Immature natural killer cell (primary cell): ENCODE data around the gene JPH3. TPM values are rescaled to one million over a fixed set of nuclear protein-coding genes. Genes with fewer than 3 reads are reported as not detected.
"Not testable (repeated sequence)": the region's sequence is repeated elsewhere in the genome, so short reads cannot be mapped to it uniquely, and the experiment has no call there.

ENCODE experiments used
- DNase-seq, 3 donors: peaks; one replicate each; pipeline ENCODE4 v3.0.0; 2022; ENCODE audit warnings: mixed read lengths in 1 of 3
- H3K27ac Mint-ChIP-seq, 6 donors: one replicate each; pipeline ENCODE4 v1.8.0; 2020; ENCODE audit warnings: mixed read lengths in 6 of 6, mild to moderate bottlenecking in 5 of 6, inconsistent platforms in 4 of 6, moderate library complexity in 3 of 6
- H3K27me3 Mint-ChIP-seq, 3 donors: one replicate each; pipeline ENCODE4 v1.8.0; 2020 to 2021; ENCODE audit warnings: low read depth in 3 of 3, mild to moderate bottlenecking in 3 of 3, mixed read lengths in 3 of 3, moderate library complexity in 3 of 3, inconsistent platforms in 1 of 3
- H3K36me3 Mint-ChIP-seq, 3 donors: one replicate each; pipeline ENCODE4 v1.8.0; 2020; ENCODE audit warnings: mixed read lengths in 3 of 3, inconsistent platforms in 2 of 3, mild to moderate bottlenecking in 2 of 3
- H3K4me1 Mint-ChIP-seq, 2 donors: one replicate each; pipeline ENCODE4 v1.8.0; 2020; ENCODE audit warnings: inconsistent platforms in 2 of 2, mild to moderate bottlenecking in 2 of 2, mixed read lengths in 2 of 2, moderate library complexity in 1 of 2
- H3K4me3 Mint-ChIP-seq, 5 donors: one replicate each; pipeline ENCODE4 v1.8.0; 2020; ENCODE audit warnings: mild to moderate bottlenecking in 5 of 5, mixed read lengths in 5 of 5, inconsistent platforms in 3 of 5, moderate library complexity in 3 of 5
- H3K9me3 Mint-ChIP-seq, 6 donors: one replicate each; pipeline ENCODE4 v1.8.0; 2020; ENCODE audit warnings: mild to moderate bottlenecking in 6 of 6, mixed read lengths in 6 of 6, inconsistent platforms in 4 of 6, moderate library complexity in 3 of 6
- polyA plus RNA-seq, 3 donors: library from polyadenylated mRNA; unstranded; fragments of 300-500 nt; fragmentation: Illumina TruSeq; gene quantifications; one replicate each; pipeline ENCODE4 v1.2.3, GENCODE V29; 2021

Gene JPH3
- polyA plus RNA-seq, 3 donors from 2014 or later = not detected

- Mint-ChIP-seq H3K27me3 (peaks cover 0 to 13% (median 6%) of the 10 kb centered on the region in 3 donors), H3K4me3 (peak overlapping the region; percentile 61 to 80 (median 73)), H3K36me3 (peaks cover 11 to 41% (median 20%) of the 10 kb centered on the region in 3 donors), H3K4me1 (peaks cover 56 to 57% of the 10 kb centered on the region in 2 donors), H3K27ac (peak overlapping the region; percentile 90 to 100 (median 97)), H3K9me3 (no peaks in the 10 kb centered on the region)
- peak; percentile 77 to 85 (median 82) for DNase-seq
Observed at GRCh38 chr16:87713451-87714229, 111.3 kb downstream of the JPH3 start.

GRCh38 chr16:87715231-87715630 is 112.9 kb downstream of the JPH3 start:
- peaks cover 0 to 13% (median 8%) of the 10 kb centered on the region in 3 donors for H3K27me3 Mint-ChIP-seq
- H3K36me3 Mint-ChIP-seq = peaks cover 15 to 50% (median 24%) of the 10 kb centered on the region in 3 donors
- H3K9me3 Mint-ChIP-seq = no peaks in the 10 kb centered on the region
- H3K4me1 Mint-ChIP-seq = peaks cover 67 to 68% of the 10 kb centered on the region in 2 donors
- peak overlapping the region; percentile 18 to 66 (median 46) for H3K4me3 Mint-ChIP-seq
- H3K27ac Mint-ChIP-seq = peak overlapping the region; percentile 83 to 100 (median 96)
- DNase-seq = no peak

GRCh38 chr16:87715658-87716057 is 113.3 kb downstream of the JPH3 start:
- Mint-ChIP-seq H3K27me3 (peaks cover 0 to 13% (median 10%) of the 10 kb centered on the region in 3 donors), H3K36me3 (peaks cover 15 to 47% (median 24%) of the 10 kb centered on the region in 3 donors), H3K4me3 (peak overlapping the region; percentile 18 to 66 (median 46)), H3K4me1 (peaks cover 68 to 70% of the 10 kb centered on the region in 2 donors), H3K9me3 (no peaks in the 10 kb centered on the region), H3K27ac (peak overlapping the region; percentile 83 to 100 (median 96))
- no peak for DNase-seq

- not testable (repeated sequence) for DNase-seq, H3K9me3 Mint-ChIP-seq, H3K4me3 Mint-ChIP-seq
- Mint-ChIP-seq H3K36me3 (peaks cover 25 to 55% (median 36%) of the 10 kb centered on the region in 3 donors), H3K27me3 (peaks cover 0 to 16% (median 13%) of the 10 kb centered on the region in 3 donors), H3K27ac (peak overlapping the region; percentile 53 to 89 (median 80)), H3K4me1 (peaks cover 72 to 76% of the 10 kb centered on the region in 2 donors)
Observed at GRCh38 chr16:87718831-87719230, 116.5 kb downstream of the JPH3 start.

- Mint-ChIP-seq H3K4me1 (peaks cover 74 to 76% of the 10 kb centered on the region in 2 donors), H3K9me3 (no peaks in the 10 kb centered on the region), H3K27me3 (peaks cover 10 to 28% (median 25%) of the 10 kb centered on the region in 3 donors), H3K4me3 (no peak overlapping the region), H3K27ac (peak overlapping the region in 4 of 6 donors; percentile 53 to 83 (median 78)), H3K36me3 (peaks cover 22 to 53% (median 33%) of the 10 kb centered on the region in 3 donors)
- no peak for DNase-seq
Observed at GRCh38 chr16:87720446-87720845, 118.1 kb downstream of the JPH3 start.

- Mint-ChIP-seq H3K9me3 (peaks cover 0 to 1% (median 0%) of the 10 kb centered on the region in 6 donors), H3K4me3 (peak overlapping the region; percentile 24 to 63 (median 57))
- no peak for DNase-seq
Observed at GRCh38 chr16:87721622-87722585, 119.6 kb downstream of the JPH3 start.

GRCh38 chr16:87722590-87723225 is 120.4 kb downstream of the JPH3 start:
- Mint-ChIP-seq H3K36me3 (peaks cover 18 to 52% (median 39%) of the 10 kb centered on the region in 3 donors), H3K4me3 (peak overlapping the region; percentile 50 to 90 (median 71)), H3K27ac (peak overlapping the region; percentile 94 to 99 (median 98)), H3K27me3 (peaks cover 19 to 44% (median 37%) of the 10 kb centered on the region in 3 donors), H3K4me1 (peaks cover 73 to 79% of the 10 kb centered on the region in 2 donors), H3K9me3 (peaks cover 0 to 1% (median 0%) of the 10 kb centered on the region in 6 donors)
- DNase-seq = no peak

More at GRCh38 chr16:87721622-87722585, 119.6 kb downstream of the JPH3 start:
- H3K27me3 Mint-ChIP-seq = peaks cover 17 to 38% (median 31%) of the 10 kb centered on the region in 3 donors
- H3K27ac Mint-ChIP-seq = peak overlapping the region; percentile 94 to 99 (median 98)
- H3K36me3 Mint-ChIP-seq = peaks cover 18 to 53% (median 39%) of the 10 kb centered on the region in 3 donors
- peaks cover 74 to 77% of the 10 kb centered on the region in 2 donors for H3K4me1 Mint-ChIP-seq

GRCh38 chr16:87723226-87723623 is 120.9 kb downstream of the JPH3 start:
- DNase-seq = peak; percentile 80 to 83 (median 83)
- H3K9me3 Mint-ChIP-seq = peaks cover 0 to 1% (median 0%) of the 10 kb centered on the region in 6 donors
- H3K36me3 Mint-ChIP-seq = peaks cover 23 to 53% (median 38%) of the 10 kb centered on the region in 3 donors
- H3K4me3 Mint-ChIP-seq = peak overlapping the region; percentile 50 to 90 (median 71)
- H3K4me1 Mint-ChIP-seq = peaks cover 72 to 79% of the 10 kb centered on the region in 2 donors
- H3K27ac Mint-ChIP-seq = peak overlapping the region; percentile 94 to 99 (median 98)
- peaks cover 19 to 47% (median 41%) of the 10 kb centered on the region in 3 donors for H3K27me3 Mint-ChIP-seq

- DNase-seq = peak; percentile 87 to 90 (median 88)
- peaks cover 19 to 47% (median 41%) of the 10 kb centered on the region in 3 donors for H3K27me3 Mint-ChIP-seq
- H3K4me1 Mint-ChIP-seq = peaks cover 65 to 72% of the 10 kb centered on the region in 2 donors
- H3K27ac Mint-ChIP-seq = peak overlapping the region; percentile 94 to 99 (median 98)
- H3K9me3 Mint-ChIP-seq = peaks cover 0 to 1% (median 0%) of the 10 kb centered on the region in 6 donors
- peaks cover 24 to 47% (median 43%) of the 10 kb centered on the region in 3 donors for H3K36me3 Mint-ChIP-seq
- peak overlapping the region; percentile 51 to 90 (median 71) for H3K4me3 Mint-ChIP-seq
Observed at GRCh38 chr16:87724490-87725291, 122.4 kb downstream of the JPH3 start.

- peak; percentile 46 to 57 (median 53) for DNase-seq
- peaks cover 59 to 69% of the 10 kb centered on the region in 2 donors for H3K4me1 Mint-ChIP-seq
- peaks cover 24 to 51% (median 43%) of the 10 kb centered on the region in 3 donors for H3K36me3 Mint-ChIP-seq
- peaks cover 0 to 1% (median 0%) of the 10 kb centered on the region in 6 donors for H3K9me3 Mint-ChIP-seq
- H3K4me3 Mint-ChIP-seq = peak overlapping the region; percentile 53 to 90 (median 66)
- H3K27me3 Mint-ChIP-seq = peaks cover 19 to 43% (median 41%) of the 10 kb centered on the region in 3 donors
- peak overlapping the region; percentile 94 to 99 (median 98) for H3K27ac Mint-ChIP-seq
Observed at GRCh38 chr16:87725596-87726235, 123.4 kb downstream of the JPH3 start.

GRCh38 chr16:87726577-87726976 is 124.3 kb downstream of the JPH3 start:
- Mint-ChIP-seq H3K4me1 (peaks cover 61 to 75% of the 10 kb centered on the region in 2 donors), H3K27me3 (peaks cover 19 to 43% (median 41%) of the 10 kb centered on the region in 3 donors), H3K4me3 (peak overlapping the region in 3 of 5 donors; percentile 47 to 71 (median 59)), H3K36me3 (peaks cover 29 to 56% (median 47%) of the 10 kb centered on the region in 3 donors), H3K27ac (peak overlapping the region; percentile 87 to 97 (median 92))
- not testable (repeated sequence) for DNase-seq, H3K9me3 Mint-ChIP-seq
